HT1080 (cell line): ENCODE measurements around the gene SPHK2. TPM values are rescaled to one million over a fixed set of nuclear protein-coding genes. Genes with fewer than 3 reads are reported as not detected.
"Not testable (repeated sequence)": the region's sequence is repeated elsewhere in the genome, so short reads cannot be mapped to it uniquely, and the experiment has no call there.

Experiments
- DNase-seq: peaks from one replicate; pipeline ENCODE4 v3.0.0-alpha.2; 2015; ENCODE audit warnings: low read depth
- polyA plus RNA-seq, 2 experiments: library from polyadenylated mRNA; depleted of rRNA; stranded (reverse); fragments of >200 nt; gene quantifications; 2 replicates each; pipeline ENCODE4 v1.2.3, GENCODE V29; 2015
- total RNA-seq: library from RNA; depleted of rRNA; stranded (reverse); fragments of >200 nt; shearing (Covaris generic); gene quantifications from 2 replicates; pipeline ENCODE4 v1.2.3, GENCODE V29; 2014; rRNA removed

SPHK2 gene
- total RNA-seq, result 15.9 and 16.5 TPM in 2 replicates
- polyA plus RNA-seq (2015; cell fraction: cytosol; rRNA removed), result 20.1 and 23.8 TPM in 2 replicates
- polyA plus RNA-seq (2015; cell fraction: nucleus; rRNA removed), result 28.3 and 34.4 TPM in 2 replicates

GRCh38 chr19:48618916-48619691, at the start of gene SPHK2, which contains the start of gene RPL18:
Gene SPHK2, plus strand, starts transcription at chr19:48619506. Its CDS starts 1,009 bp downstream, at chr19:48620515.
Gene RPL18, minus strand, starts transcription at chr19:48619178. Its CDS starts 35 bp downstream, at chr19:48619143.
- DNase-seq, result peak; percentile 99

GRCh38 chr19:48569814-48570213, 49.5 kb upstream of the SPHK2 start:
- no peak for DNase-seq

GRCh38 chr19:48571378-48572162, 47.7 kb upstream of the SPHK2 start:
- no peak for DNase-seq

GRCh38 chr19:48573163-48573505, 46.2 kb upstream of the SPHK2 start:
- no peak for DNase-seq

GRCh38 chr19:48575931-48576622, 43.2 kb upstream of the SPHK2 start:
- no peak for DNase-seq

GRCh38 chr19:48577908-48578307, 41.4 kb upstream of the SPHK2 start:
- DNase-seq, result not testable (repeated sequence)

GRCh38 chr19:48578891-48579290, 40.4 kb upstream of the SPHK2 start:
- DNase-seq, result no peak

GRCh38 chr19:48582168-48582567, 37.1 kb upstream of the SPHK2 start:
- no peak for DNase-seq

GRCh38 chr19:48587387-48587786, 31.9 kb upstream of the SPHK2 start:
- no peak for DNase-seq

GRCh38 chr19:48588670-48589401, 30.5 kb upstream of the SPHK2 start:
- peak; percentile 93 for DNase-seq

- no peak for DNase-seq
These were observed 28.3 kb upstream of the SPHK2 start for GRCh38 chr19:48591021-48591420.

- DNase-seq, result no peak
These were observed 24.1 kb upstream of the SPHK2 start for GRCh38 chr19:48595171-48595570.

- DNase-seq, result no peak
These were observed 23.5 kb upstream of the SPHK2 start for GRCh38 chr19:48595833-48596232.

GRCh38 chr19:48596237-48596636, 23.1 kb upstream of the SPHK2 start:
- DNase-seq, result no peak

- DNase-seq, result no peak
These were observed 22.4 kb upstream of the SPHK2 start for GRCh38 chr19:48596679-48597465.

- no peak for DNase-seq
These were observed 20.2 kb upstream of the SPHK2 start for GRCh38 chr19:48598996-48599700.

GRCh38 chr19:48600679-48601417, 18.5 kb upstream of the SPHK2 start:
- DNase-seq, result no peak

GRCh38 chr19:48603001-48603400, 16.3 kb upstream of the SPHK2 start:
- DNase-seq, result no peak

- no peak for DNase-seq
These were observed 15.9 kb upstream of the SPHK2 start for GRCh38 chr19:48603449-48603848.
